GM12878 (cell line): Measurements from ENCODE around the gene EIF2B1. TPM values are rescaled to one million over a fixed set of nuclear protein-coding genes. Genes with fewer than 3 reads are reported as not detected.
A peak's percentile ranks its signal among the peaks of the same experiment; 100 is the strongest.

Experiments used
- ASH2L ChIP-seq: fragments of 300-600, 200-600 bp; sonication (generic); IDR thresholded peaks from 2 replicates; pipeline ENCODE4 v1.6.1; 2017; ENCODE audit warnings: low read depth, mild to moderate bottlenecking, borderline replicate concordance
- BHLHE40 ChIP-seq, 2 experiments: fragments of 450-650 bp in 1 of 2; IDR thresholded peaks; 2 replicates each; pipeline ENCODE4 v1.6.1; 2011 to 2017; ENCODE audit warnings: low read depth in 2 of 2, borderline replicate concordance in 1 of 2, improper control_type of control experiment in 1 of 2, low read length in 1 of 2, mild to moderate bottlenecking in 1 of 2
- BRCA1 ChIP-seq: IDR thresholded peaks from 2 replicates; pipeline ENCODE4 v1.6.1; 2011; ENCODE audit warnings: low read depth, low read length, improper control_type of control experiment
- CHD2 ChIP-seq: IDR thresholded peaks from 2 replicates; pipeline ENCODE4 v1.6.1; 2011; ENCODE audit warnings: low read depth, low read length, improper control_type of control experiment, borderline replicate concordance
- CREM ChIP-seq: IDR thresholded peaks from 2 replicates; pipeline ENCODE4 v1.6.1; 2014; ENCODE audit warnings: antibody characterized with exemption, low read depth
- EGR1 ChIP-seq, 2 experiments: IDR thresholded peaks; 1 replicate in 1 of 2; 2 replicates in 1 of 2; pipeline ENCODE4 v1.6.1; 2011 to 2012; ENCODE audit warnings: low read depth in 2 of 2, low read length in 2 of 2, borderline replicate concordance in 1 of 2, mild to moderate bottlenecking in 1 of 2, moderate library complexity in 1 of 2
- IKZF1 ChIP-seq: fragments of 450-650 bp; conservative IDR thresholded peaks from 2 replicates; pipeline ENCODE4 v1.6.1; 2017; ENCODE audit warnings: antibody characterized with exemption, mild to moderate bottlenecking
- MTA2 ChIP-seq: fragments of 450-650 bp; IDR thresholded peaks from 2 replicates; pipeline ENCODE4 v1.6.1; 2016; ENCODE audit warnings: low read depth, mild to moderate bottlenecking, moderate library complexity
- NFXL1 ChIP-seq: fragments of 450-650 bp; IDR thresholded peaks from 2 replicates; pipeline ENCODE4 v1.6.1; 2017; ENCODE audit warnings: antibody characterized with exemption, mild to moderate bottlenecking, borderline replicate concordance
- NR2F1 ChIP-seq: fragments of 450-650 bp; conservative IDR thresholded peaks from 2 replicates; pipeline ENCODE4 v1.6.1; 2017; ENCODE audit warnings: mild to moderate bottlenecking
- POLR2AphosphoS2 ChIP-seq: IDR thresholded peaks from 2 replicates; pipeline ENCODE4 v1.6.1; 2011; ENCODE audit warnings: low read depth, mild to moderate bottlenecking, low read length, improper control_type of control experiment, moderate library complexity
- SMAD5 ChIP-seq: IDR thresholded peaks from 2 replicates; pipeline ENCODE4 v1.6.1; 2016; ENCODE audit warnings: antibody characterized with exemption, low read depth
- SMARCA5 ChIP-seq: fragments of 450-650 bp; IDR thresholded peaks from 2 replicates; pipeline ENCODE4 v1.6.1; 2017; ENCODE audit warnings: mild to moderate bottlenecking
- SREBF2 ChIP-seq: IDR thresholded peaks from 2 replicates; pipeline ENCODE4 v1.6.1; 2012; ENCODE audit warnings: mild to moderate bottlenecking, low read length
- ZNF384 ChIP-seq: IDR thresholded peaks from 2 replicates; pipeline ENCODE4 v1.6.1; 2012; ENCODE audit warnings: low read depth, mild to moderate bottlenecking, low read length, improper control_type of control experiment, borderline replicate concordance
- polyA plus RNA-seq, 11 experiments: library from polyadenylated mRNA; depleted of rRNA in 4 of 11; unstranded in 6 of 11; stranded (reverse) in 5 of 11; fragments of >200 nt; fragmentation: Nextera tagmentation in 4 of 11; fragmentation: Illumina TruSeq in 1 of 11; extraction: Ambion mirVana in 4 of 11; extraction: Trizol in 1 of 11; gene quantifications; 1 replicate in 1 of 11; 2 replicates in 10 of 11; pipeline versions ENCODE4 v1.2.1 to v1.2.3, GENCODE V29; 2011 to 2016; ENCODE audit warnings: inconsistent platforms in 2 of 11, missing spikeins in 2 of 11, low read depth in 1 of 11
- total RNA-seq, 4 experiments: library from RNA; depleted of rRNA in 3 of 4; stranded (reverse); fragments of >200 nt in 3 of 4; fragmentation: Illumina TruSeq in 1 of 4; extraction: Trizol in 1 of 4; gene quantifications; 2 replicates each; pipeline versions ENCODE4 v1.2.1 to v1.2.3, GENCODE V29; 2013 to 2021
- TF ChIP-seq, protein P1 (sequence below): IDR thresholded peaks from 2 replicates; pipeline ENCODE4 v1.6.1; 2011; ENCODE audit warnings: low read depth, low read length, improper control_type of control experiment, borderline replicate concordance
- TF ChIP-seq, protein P2 (sequence below): IDR thresholded peaks from 2 replicates; pipeline ENCODE4 v1.6.1; 2011; ENCODE audit warnings: borderline replicate concordance, low read depth, mild to moderate bottlenecking, moderate library complexity, mixed read lengths, low read length; ENCODE audit not compliant: insufficient read depth; ENCODE audit errors: extremely low read length
- TF ChIP-seq, protein P3 (sequence below): IDR thresholded peaks from 2 replicates; pipeline ENCODE4 v1.6.1; 2011; ENCODE audit warnings: mild to moderate bottlenecking, low read depth, low read length, moderate library complexity; ENCODE audit not compliant: insufficient replicate concordance
- TF ChIP-seq, protein P4 (sequence below): fragments of 450-650 bp; IDR thresholded peaks from 2 replicates; pipeline ENCODE4 v1.6.1; 2017; ENCODE audit warnings: borderline replicate concordance
- TF ChIP-seq, protein P5 (sequence below): fragments of 450-650 bp; IDR thresholded peaks from 2 replicates; pipeline ENCODE4 v1.6.1; 2017; ENCODE audit warnings: low read depth, mild to moderate bottlenecking, moderate library complexity
- TF ChIP-seq, protein P6 (sequence below): fragments of 150-350 bp; IDR thresholded peaks from 2 replicates; pipeline ENCODE4 v1.6.1; 2014; ENCODE audit warnings: mild to moderate bottlenecking, low read depth, low read length

EIF2B1 gene
- total and polyA plus RNA-seq, 10 of the 15 experiments (the other 5 are each of a cell fraction or from before 2014, with no cell fraction given): 17.6 to 131 (median 49.1) TPM

DNA sequence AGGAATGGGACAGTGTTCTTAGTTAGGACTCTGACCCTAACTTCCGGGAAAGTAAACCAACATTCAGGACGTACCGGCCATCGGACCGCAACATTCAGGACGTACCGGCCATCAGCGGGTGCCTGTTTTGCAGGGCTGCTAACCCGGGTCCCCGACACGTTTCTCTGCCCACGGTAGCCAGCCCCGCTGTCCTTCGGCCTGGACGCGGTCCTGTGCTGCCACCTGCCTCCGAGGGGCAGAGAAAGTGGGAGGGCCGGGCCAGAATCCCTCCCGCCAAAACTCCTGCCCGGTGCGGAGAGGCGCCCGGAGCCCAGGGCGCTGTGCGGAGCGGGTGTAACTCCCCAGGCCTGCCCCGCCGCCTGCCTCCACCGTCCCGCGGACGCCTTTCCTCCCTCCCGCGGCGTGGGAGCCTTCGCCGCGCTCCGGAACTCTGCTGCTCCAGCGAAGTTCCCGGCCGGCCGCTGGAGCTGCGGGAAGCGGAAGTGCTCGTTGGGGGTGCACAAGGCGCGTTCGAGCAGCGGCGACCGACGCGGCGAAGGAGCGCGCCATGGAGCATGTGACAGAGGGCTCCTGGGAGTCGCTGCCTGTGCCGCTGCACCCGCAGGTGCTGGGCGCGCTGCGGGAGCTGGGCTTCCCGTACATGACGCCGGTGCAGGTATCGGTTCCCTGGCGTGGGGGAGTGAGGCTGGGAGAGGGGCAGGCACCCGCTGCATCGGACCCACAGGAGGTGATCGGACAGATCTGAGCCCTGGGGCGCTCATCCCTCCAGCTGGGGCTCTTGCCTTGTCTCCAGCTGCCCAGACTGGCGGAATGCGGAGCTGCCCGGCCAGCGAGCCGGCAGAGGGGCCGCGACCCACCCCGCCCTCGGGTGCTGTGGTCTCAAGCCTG, 31.6 kb downstream of the EIF2B1 start, which contains the start of gene DDX55 (continued):
- TF ChIP-seq, protein P1, sequence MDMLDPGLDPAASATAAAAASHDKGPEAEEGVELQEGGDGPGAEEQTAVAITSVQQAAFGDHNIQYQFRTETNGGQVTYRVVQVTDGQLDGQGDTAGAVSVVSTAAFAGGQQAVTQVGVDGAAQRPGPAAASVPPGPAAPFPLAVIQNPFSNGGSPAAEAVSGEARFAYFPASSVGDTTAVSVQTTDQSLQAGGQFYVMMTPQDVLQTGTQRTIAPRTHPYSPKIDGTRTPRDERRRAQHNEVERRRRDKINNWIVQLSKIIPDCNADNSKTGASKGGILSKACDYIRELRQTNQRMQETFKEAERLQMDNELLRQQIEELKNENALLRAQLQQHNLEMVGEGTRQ: peak; percentile 37
- TF ChIP-seq SMARCA5 (peak; percentile 73), ASH2L (0 out of 2 replicates have a peak, but pooled peaks have one; percentile 89), CHD2 (peak; percentile 75), CREM (peak; percentile 97), MTA2 (no peak), BRCA1 (no peak), BHLHE40 (IDR thresholded peaks at IDR 0.05; ENCODE audit: borderline replicate concordance in 1 of 2, low read depth in 2 of 2, low read length in 1 of 2) (peak; percentile 54 to 82; a peak in 3 of 4 replicates), SREBF2 (peak; percentile 73), NFXL1 (no peak), POLR2AphosphoS2 (peak; percentile 91; the same call in 1 of the 2 replicates), SMAD5 (peak; percentile 88; the same call in 1 of the 2 replicates), ZNF384 (no peak), IKZF1 (peak; percentile 98), NR2F1 (peak; percentile 74; the same call in 1 of the 2 replicates), EGR1 (IDR thresholded peaks at IDR 0.05; ENCODE audit: borderline replicate concordance in 1 of 2, low read depth in 2 of 2, low read length in 2 of 2) (peak; percentile 77 to 89)
- TF ChIP-seq, protein P2, sequence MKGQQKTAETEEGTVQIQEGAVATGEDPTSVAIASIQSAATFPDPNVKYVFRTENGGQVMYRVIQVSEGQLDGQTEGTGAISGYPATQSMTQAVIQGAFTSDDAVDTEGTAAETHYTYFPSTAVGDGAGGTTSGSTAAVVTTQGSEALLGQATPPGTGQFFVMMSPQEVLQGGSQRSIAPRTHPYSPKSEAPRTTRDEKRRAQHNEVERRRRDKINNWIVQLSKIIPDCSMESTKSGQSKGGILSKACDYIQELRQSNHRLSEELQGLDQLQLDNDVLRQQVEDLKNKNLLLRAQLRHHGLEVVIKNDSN: peak; percentile 80
- TF ChIP-seq, protein P3, sequence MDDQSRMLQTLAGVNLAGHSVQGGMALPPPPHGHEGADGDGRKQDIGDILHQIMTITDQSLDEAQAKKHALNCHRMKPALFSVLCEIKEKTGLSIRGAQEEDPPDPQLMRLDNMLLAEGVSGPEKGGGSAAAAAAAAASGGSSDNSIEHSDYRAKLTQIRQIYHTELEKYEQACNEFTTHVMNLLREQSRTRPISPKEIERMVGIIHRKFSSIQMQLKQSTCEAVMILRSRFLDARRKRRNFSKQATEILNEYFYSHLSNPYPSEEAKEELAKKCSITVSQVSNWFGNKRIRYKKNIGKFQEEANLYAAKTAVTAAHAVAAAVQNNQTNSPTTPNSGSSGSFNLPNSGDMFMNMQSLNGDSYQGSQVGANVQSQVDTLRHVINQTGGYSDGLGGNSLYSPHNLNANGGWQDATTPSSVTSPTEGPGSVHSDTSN: no peak
- TF ChIP-seq, protein P4, sequence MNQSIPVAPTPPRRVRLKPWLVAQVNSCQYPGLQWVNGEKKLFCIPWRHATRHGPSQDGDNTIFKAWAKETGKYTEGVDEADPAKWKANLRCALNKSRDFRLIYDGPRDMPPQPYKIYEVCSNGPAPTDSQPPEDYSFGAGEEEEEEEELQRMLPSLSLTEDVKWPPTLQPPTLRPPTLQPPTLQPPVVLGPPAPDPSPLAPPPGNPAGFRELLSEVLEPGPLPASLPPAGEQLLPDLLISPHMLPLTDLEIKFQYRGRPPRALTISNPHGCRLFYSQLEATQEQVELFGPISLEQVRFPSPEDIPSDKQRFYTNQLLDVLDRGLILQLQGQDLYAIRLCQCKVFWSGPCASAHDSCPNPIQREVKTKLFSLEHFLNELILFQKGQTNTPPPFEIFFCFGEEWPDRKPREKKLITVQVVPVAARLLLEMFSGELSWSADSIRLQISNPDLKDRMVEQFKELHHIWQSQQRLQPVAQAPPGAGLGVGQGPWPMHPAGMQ: no peak
- TF ChIP-seq, protein P5, sequence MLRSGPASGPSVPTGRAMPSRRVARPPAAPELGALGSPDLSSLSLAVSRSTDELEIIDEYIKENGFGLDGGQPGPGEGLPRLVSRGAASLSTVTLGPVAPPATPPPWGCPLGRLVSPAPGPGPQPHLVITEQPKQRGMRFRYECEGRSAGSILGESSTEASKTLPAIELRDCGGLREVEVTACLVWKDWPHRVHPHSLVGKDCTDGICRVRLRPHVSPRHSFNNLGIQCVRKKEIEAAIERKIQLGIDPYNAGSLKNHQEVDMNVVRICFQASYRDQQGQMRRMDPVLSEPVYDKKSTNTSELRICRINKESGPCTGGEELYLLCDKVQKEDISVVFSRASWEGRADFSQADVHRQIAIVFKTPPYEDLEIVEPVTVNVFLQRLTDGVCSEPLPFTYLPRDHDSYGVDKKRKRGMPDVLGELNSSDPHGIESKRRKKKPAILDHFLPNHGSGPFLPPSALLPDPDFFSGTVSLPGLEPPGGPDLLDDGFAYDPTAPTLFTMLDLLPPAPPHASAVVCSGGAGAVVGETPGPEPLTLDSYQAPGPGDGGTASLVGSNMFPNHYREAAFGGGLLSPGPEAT: peak; percentile 100
- TF ChIP-seq, protein P6, sequence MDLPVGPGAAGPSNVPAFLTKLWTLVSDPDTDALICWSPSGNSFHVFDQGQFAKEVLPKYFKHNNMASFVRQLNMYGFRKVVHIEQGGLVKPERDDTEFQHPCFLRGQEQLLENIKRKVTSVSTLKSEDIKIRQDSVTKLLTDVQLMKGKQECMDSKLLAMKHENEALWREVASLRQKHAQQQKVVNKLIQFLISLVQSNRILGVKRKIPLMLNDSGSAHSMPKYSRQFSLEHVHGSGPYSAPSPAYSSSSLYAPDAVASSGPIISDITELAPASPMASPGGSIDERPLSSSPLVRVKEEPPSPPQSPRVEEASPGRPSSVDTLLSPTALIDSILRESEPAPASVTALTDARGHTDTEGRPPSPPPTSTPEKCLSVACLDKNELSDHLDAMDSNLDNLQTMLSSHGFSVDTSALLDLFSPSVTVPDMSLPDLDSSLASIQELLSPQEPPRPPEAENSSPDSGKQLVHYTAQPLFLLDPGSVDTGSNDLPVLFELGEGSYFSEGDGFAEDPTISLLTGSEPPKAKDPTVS: peak; percentile 57; the same call in 1 of the 2 replicates
